ENCODE data around the gene DPEP2.

DNA sequence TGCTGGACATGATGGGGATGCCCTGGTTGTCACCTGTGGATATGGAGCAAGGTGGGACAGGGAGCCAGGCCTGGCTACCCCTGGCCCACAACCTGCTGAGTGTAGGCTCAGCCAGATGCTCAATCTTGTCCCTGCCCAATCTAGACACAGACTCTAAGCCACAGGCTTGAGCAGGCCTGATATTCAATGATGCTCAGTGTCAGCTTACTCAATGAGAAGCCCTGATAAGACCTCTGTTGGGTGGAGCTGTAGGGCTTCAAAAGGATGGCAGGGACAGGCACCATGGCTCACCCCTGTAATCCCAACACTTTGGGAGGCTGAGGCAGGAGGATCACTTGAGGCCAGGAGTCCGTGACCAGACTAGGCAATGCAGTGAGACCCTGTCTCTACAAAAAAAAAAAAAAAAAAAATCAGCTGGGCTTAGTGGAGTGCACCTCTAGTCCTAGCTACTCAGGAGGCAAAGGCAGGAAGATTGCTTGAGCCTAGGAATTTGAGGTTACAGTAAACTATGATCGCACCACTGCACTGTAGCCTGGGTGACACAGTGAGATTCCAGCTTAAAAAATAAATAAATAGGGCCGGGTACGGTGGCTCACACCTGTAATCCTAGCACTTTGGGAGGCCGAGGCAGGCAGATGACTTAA, 58.7 kb downstream of the DPEP2 start:
- TF ChIP-seq POLR2AphosphoS5 (IDR thresholded peaks at IDR 0.05) (no peak), POLR2A (IDR thresholded peaks at IDR 0.05) (no peak), EP300 (IDR thresholded peaks at IDR 0.05) (no peak)
- TF ChIP-seq, protein P1, sequence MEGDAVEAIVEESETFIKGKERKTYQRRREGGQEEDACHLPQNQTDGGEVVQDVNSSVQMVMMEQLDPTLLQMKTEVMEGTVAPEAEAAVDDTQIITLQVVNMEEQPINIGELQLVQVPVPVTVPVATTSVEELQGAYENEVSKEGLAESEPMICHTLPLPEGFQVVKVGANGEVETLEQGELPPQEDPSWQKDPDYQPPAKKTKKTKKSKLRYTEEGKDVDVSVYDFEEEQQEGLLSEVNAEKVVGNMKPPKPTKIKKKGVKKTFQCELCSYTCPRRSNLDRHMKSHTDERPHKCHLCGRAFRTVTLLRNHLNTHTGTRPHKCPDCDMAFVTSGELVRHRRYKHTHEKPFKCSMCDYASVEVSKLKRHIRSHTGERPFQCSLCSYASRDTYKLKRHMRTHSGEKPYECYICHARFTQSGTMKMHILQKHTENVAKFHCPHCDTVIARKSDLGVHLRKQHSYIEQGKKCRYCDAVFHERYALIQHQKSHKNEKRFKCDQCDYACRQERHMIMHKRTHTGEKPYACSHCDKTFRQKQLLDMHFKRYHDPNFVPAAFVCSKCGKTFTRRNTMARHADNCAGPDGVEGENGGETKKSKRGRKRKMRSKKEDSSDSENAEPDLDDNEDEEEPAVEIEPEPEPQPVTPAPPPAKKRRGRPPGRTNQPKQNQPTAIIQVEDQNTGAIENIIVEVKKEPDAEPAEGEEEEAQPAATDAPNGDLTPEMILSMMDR (IDR thresholded peaks at IDR 0.05) = no peak

Data from stomach (tissue), 4 donors.